ENCODE data around the gene TSNAXIP1.
"Not testable (repeated sequence)": the region's sequence is repeated elsewhere in the genome, so short reads cannot be mapped to it uniquely, and the experiment has no call there.

The TSNAXIP1 gene

GRCh38 chr16:67837190-67837589 lies 30.5 kb downstream of the TSNAXIP1 start:
- DNase-seq (ENCODE audit: low spot score), result not testable (repeated sequence)

- no peak for DNase-seq (ENCODE audit: low spot score)
These were observed 31.1 kb downstream of the TSNAXIP1 start for GRCh38 chr16:67837811-67838210.

DNA sequence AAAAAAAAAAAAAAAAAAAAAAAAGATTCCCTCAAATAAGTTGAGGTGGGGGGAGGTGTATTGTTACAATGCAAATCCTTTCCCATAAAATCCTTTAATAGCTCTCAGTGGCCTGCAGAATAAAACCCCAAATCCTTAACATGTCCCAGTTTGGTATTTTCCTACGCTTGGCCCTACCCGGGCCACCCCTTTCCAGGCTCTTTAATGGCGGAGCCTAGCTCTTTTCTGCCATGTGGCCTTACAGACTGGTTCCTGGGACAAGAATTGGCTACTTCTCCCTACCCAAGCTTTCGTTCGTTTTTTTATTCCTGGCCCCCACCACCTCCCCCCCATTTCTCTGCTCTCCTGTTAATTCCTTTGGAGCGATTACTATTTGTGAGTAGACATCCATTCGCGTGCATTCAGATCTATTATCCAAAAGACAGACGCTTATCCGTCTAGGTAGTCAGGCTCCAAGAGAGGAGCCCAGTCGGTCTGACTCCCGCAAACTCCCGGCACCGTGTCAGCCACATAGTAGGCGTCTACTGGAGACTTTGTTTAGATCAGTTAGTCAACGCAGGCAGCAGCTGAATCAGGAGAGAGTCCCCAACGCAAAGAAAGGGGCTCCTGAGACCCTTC lies 34.6 kb downstream of the TSNAXIP1 start:
- no peak for DNase-seq (ENCODE audit: low spot score)

- peak; percentile 95 for DNase-seq (ENCODE audit: low spot score)
These were observed 35.3 kb downstream of the TSNAXIP1 start, which contains the start of gene THAP11 for GRCh38 chr16:67841816-67842508. Gene THAP11, plus strand, starts transcription at chr16:67842320. Its CDS starts 235 bp downstream, at chr16:67842555.

GRCh38 chr16:67842509-67843342 lies 36.0 kb downstream of the TSNAXIP1 start:
- peak; percentile 38 for DNase-seq (ENCODE audit: low spot score)

DNA sequence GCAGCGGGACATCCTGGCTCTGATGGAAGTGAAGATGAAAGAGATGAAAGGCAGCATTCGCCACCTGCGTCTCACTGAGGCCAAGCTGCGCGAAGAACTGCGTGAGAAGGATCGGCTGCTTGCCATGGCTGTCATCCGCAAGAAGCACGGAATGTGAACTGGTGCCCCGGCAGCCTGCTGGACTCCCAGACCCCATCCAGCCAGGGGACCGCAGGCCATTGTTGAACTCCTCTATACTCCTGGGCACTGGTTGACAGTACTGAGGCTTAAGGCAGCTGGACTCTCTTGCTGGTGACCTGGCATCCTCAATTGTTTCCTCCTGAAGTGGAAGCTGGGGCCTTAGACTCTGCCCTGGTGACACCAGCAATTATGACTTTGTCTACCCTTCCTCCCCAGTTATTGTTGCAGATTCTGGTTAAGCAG lies 36.7 kb downstream of the TSNAXIP1 start:
- peak; percentile 15 for DNase-seq (ENCODE audit: low spot score)

- DNase-seq (ENCODE audit: low spot score), result peak; percentile 37
These were observed 37.8 kb downstream of the TSNAXIP1 start for GRCh38 chr16:67844497-67844896.

DNA sequence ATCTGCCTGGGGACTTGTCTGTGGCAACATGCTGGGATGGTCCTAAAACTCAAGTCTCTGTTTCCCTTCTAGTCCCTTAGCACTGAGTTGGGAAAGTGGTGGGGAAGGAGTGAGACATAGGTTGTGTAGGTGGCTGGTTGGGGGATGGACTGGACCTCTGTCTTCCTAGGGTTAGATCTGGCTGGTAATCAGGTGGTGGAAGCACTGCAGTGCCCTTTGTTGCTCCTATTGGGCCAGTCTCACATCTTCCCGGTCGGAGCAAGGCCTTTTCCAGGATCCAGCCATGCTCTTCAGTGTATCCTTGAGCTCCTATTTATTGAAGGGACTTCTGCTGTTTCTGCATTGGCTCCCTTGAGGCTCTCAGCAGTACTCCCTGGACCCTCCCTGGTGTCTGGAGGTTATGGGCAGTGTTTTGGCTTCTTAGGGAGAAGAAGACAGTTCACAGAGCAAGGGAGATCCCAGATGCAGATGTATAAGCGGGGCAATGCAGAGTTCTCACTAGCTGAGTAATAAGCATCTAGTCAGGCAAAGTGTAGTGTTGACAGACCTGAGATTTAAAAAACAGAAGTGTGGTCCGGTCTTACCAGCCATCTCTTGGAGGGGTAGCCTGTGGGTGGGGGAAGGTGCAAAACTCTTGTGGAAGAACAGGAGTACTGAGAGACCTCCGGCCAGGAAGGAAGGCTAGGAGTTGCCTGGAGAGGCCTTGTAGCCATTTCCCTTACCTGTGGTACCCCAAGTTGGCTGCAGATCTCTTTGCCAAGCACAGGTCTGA lies 38.8 kb downstream of the TSNAXIP1 start:
- DNase-seq (ENCODE audit: low spot score), result no peak

DNA sequence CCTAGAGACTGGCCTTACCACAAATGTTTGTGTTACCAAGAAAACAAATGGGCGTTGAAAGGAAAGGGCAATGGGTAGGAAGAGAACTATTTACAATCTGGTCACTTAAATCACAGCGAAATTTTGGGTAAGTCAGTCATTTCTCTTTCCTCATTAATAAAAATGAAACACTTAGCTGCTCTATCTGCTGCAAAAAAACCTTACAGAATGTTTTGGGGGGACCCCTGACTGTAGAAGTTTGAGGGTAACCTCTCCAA lies 39.3 kb downstream of the TSNAXIP1 start:
- no peak for DNase-seq (ENCODE audit: low spot score)

- peak; percentile 96 for DNase-seq (ENCODE audit: low spot score)
These were observed 39.8 kb downstream of the TSNAXIP1 start, which contains the start of gene NUTF2 for GRCh38 chr16:67846320-67847063. Gene NUTF2, plus strand, starts transcription at chr16:67846933. Its CDS starts 18,198 bp downstream, at chr16:67865131.

DNA sequence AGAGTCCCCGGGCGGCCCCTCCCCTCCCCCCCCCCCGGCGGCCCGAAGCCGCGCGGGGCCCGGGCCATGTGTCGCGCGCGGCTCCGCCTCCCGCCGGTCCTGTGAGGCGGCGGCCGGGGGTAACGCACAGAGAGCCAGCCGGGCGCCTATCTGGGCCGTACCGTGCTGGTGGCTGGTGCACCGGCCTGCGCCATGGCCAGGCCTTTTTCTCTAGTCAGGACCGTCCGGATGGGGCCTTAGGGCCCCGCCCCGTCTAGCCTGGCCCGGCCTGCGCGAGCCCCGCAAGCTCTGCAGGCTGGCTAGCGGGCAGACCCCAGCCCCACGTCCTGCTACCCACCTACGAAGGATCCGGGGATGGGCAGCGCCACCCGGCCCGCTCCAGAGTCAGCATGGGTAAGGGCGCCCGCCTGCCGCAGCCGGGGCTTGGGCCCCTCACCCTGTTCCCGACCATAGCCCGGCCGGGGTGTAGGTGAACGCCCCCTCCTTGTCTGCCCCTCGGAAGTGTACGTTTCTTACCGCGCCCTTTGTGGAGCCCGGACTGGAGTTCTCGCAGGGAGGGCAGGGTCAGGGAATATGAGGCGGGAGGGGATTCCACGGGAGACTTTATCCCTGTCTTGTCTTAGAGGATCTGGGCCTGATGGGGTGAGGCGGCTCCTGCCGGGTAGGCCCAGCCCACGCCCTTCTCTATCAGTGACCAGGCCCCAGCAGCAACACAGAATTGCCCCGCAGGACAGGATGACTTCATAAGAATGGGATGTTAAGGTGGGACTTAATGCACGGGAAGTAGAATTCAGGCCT lies 40.6 kb downstream of the TSNAXIP1 start, which contains the start of gene CENPT:
CENPT (minus strand) TSS at position 630 of the 798 bp plus-strand sequence. CDS start 13,834 bp downstream, outside the sequence.
- DNase-seq (ENCODE audit: low spot score), result peak; percentile 74

- no peak for DNase-seq (ENCODE audit: low spot score)
These were observed 41.4 kb downstream of the TSNAXIP1 start for GRCh38 chr16:67848118-67848517.

GRCh38 chr16:67853670-67854069 lies 47.0 kb downstream of the TSNAXIP1 start:
- no peak for DNase-seq (ENCODE audit: low spot score)

DNA sequence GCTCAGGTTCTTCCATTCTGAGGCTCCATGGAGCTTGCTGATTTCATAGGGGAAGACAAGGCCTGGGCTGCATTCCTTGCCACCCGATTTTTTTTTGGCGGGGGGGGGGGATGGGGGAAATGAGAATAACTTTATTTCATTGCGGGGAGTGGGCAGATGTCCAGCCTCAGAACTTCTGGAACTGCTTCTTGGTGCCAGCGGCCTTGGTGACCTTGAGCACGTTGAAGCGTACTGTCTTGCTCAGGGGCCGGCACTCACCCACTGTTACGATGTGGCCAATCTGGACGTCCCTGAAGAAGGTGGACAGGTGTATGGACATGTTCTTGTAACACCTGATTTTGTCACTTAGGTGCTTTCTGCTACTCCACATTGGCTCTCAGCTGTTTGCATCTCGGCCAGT lies 49.1 kb downstream of the TSNAXIP1 start:
- DNase-seq (ENCODE audit: low spot score), result no peak

DNA sequence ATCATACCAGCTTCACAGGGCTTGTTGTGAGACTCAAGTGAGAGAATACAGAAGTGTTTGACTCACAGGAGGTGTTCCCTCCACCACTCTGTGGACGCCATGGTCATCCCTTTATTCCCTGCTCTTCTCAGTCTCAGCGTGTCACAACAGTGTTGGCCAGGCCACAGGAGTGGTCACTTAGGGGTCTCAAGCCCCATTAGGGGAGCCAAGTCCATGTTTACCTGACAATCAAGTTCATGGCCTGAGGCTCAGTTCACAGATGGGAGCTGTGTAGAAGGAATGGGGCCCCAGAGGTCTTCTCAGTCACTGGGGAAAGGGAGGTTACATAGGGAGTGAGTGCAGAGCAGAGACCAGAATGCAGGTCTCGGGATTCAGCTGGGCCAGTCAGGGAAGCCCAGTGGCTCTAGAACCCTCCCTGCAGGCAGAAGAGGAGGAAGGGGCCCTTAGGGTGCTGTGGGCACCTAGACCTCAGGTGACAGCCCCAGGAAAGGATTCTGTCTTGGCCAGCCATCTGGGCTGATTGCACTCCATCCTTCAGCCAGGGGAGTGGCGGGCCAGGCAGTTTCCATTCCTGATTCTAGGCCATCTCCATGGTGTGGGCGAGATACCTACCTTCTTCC lies 50.3 kb downstream of the TSNAXIP1 start:
- DNase-seq (ENCODE audit: low spot score), result no peak

DNA sequence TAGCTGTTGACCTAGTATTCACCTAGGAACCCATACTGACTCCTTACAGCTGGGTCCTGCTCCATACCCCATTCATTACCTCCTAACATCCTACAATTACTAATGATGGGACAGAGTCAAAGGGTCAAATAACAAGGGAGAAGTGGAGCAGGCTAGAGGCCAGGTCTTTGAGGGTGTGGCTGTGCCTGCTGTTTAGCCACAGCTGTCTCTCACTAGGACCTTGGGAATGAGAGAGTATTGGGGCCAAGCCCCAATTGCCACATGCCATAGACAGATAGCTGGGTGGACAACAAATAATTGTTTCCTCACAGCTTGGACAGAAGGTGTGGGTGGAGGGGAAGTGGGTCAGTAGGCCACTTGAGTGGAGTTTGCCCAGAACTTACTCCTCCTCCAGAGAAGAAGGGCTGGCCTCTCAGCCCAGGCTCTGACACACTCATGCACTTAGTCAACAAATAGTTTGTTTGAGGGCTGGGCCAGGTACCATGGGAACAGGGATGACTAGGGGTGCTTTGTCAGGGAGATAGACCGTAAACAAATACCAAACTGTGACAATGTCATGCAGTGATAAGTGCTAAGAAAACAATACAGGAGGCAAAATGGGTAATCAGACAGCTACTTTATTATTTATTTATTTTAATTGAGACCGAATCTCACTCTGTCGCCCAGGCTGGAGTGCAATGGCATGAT lies 51.0 kb downstream of the TSNAXIP1 start:
- DNase-seq (ENCODE audit: low spot score), result peak; percentile 94

GRCh38 chr16:67858500-67858899 lies 51.8 kb downstream of the TSNAXIP1 start:
- no peak for DNase-seq (ENCODE audit: low spot score)

- DNase-seq (ENCODE audit: low spot score), result peak; percentile 64
These were observed 54.1 kb downstream of the TSNAXIP1 start for GRCh38 chr16:67860589-67861398.
